GM12801 (cell line): ENCODE measurements around the gene NPPB.

Experiments
- TF ChIP-seq, protein P1 (sequence below): IDR thresholded peaks from one replicate; pipeline ENCODE4 v1.5.1; 2011; ENCODE audit warnings: control low read depth; ENCODE audit not compliant: insufficient read length; ENCODE audit errors: extremely low read depth

Gene NPPB

DNA sequence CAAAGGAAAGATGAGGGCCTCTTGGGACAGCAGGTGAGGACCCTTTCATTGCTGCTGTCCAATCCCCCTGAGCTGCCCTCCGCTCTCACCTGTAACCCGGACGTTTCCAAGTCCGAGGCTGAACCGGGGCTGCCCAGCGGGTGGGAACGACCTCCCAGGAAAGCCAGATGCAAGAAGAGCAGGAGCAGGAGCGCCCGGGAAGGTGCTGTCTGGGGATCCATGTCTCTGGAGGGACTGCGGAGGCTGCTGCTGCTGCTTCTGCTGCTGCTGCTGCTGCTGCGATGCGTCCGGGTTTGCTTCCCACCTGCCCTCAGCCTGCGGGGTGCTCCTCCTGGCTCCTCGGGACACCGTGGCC, at the start of gene NPPB:
Gene NPPB (minus strand): TSS at position 333 of the 355 bp plus-strand sequence. CDS start 112 bp downstream, at position 221.
- TF ChIP-seq, protein P1, sequence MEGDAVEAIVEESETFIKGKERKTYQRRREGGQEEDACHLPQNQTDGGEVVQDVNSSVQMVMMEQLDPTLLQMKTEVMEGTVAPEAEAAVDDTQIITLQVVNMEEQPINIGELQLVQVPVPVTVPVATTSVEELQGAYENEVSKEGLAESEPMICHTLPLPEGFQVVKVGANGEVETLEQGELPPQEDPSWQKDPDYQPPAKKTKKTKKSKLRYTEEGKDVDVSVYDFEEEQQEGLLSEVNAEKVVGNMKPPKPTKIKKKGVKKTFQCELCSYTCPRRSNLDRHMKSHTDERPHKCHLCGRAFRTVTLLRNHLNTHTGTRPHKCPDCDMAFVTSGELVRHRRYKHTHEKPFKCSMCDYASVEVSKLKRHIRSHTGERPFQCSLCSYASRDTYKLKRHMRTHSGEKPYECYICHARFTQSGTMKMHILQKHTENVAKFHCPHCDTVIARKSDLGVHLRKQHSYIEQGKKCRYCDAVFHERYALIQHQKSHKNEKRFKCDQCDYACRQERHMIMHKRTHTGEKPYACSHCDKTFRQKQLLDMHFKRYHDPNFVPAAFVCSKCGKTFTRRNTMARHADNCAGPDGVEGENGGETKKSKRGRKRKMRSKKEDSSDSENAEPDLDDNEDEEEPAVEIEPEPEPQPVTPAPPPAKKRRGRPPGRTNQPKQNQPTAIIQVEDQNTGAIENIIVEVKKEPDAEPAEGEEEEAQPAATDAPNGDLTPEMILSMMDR = no peak

DNA sequence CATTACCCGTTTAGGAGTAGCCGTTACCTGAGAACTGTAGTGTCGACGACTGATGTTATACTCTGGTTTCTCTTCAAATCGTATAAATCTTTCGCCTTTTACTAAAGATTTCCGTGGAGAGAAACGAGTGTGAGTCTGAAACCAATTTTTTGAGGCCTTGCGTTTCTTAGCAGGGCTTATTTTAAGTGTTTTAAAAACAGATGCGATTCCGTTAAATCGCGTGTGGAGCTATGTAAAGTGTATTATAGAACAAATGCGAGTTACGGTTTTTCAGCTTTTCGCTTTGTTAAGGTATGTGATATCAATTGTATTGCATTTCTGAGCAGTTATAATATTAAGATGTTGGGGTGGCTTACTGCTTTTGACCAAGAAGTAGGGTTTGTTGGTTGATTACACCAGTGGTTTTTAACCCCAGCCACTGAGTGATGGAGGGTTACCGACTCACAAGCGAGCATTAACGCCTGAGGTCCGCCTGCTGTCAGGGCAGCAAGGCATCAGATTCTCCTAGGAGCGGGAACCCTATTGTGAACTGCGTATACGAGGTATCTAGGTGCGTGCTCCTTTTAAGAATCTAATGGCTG, 49.4 kb upstream of the NPPB start:
- TF ChIP-seq, protein P1 = no peak

DNA sequence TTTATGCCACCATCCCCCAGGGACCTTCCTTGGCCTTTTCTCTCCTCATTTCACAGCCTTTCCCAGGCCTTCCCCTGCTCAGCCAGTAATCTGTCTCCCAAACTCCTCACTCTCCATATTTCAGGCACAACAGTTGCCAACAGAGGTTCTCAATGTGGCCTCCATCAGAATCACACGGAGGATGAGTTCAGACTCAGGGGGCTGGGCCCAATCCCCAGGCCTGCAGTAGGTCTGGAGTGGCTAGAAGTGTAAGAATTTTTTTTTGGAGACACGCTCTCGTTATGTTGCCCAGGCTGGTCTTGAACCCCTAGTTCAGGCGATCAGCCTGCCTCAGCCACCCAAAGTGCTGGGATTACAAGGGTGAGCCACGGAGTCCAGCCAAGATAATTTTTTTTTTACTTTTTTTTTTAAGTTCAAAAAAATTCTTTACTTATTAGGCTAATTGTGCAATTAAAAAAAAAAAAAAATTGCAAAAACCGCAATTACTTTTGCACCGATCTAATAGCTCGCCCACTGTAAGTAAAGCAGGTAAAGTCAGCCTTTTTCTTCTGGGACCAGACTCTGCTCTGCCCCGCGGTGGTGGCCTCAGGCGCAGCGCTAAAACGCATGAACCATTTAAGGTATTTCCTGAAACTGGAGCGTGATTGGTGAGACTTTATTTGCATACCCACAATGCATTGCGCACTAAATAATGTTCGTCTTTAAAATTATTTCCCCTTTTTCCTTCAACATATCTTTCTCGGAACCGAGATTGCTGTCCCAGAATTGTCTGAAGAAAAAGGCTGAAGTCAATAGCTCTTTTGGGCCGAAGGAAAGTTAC, 48.7 kb upstream of the NPPB start:
- TF ChIP-seq, protein P1 = peak; percentile 69

DNA sequence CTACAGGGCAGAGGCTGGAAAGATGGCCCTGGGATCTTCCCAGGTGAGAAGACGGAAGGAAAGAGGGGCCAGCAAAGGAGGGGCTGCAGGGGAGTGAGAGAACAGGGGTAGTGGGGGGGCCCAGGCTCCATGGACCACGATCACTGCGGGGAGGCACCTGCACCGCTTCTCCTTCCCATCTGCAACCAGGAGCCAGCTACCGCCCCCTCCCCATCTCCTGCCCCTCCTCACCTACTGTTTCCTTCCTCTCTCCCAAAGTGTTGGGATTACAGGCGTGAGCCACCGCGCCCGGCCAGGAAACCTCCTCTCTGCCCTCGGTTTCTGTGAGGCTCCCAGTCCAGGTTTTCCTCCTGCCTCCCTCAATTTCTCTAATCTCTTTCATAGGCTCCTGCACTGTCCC, 48.1 kb upstream of the NPPB start:
- TF ChIP-seq, protein P1 = no peak

DNA sequence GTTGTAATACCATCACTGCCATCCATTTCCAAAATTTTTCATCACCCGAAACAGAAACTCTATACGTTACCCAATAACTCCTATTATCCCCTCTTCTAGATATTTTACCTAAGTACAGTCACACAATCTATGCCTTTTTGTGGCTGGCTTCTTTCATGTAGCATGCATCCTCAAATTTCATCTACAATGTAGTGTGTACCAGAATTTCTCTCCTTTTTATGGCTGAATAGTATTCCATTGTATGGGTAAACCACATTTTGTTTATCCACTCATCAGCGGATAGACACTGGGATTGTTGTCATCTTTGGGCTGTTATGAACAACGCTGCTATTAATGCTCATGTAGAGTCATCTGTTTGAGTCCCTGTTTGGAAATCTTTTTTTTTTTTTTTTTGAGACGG, 46.2 kb upstream of the NPPB start:
- TF ChIP-seq, protein P1 = no peak

DNA sequence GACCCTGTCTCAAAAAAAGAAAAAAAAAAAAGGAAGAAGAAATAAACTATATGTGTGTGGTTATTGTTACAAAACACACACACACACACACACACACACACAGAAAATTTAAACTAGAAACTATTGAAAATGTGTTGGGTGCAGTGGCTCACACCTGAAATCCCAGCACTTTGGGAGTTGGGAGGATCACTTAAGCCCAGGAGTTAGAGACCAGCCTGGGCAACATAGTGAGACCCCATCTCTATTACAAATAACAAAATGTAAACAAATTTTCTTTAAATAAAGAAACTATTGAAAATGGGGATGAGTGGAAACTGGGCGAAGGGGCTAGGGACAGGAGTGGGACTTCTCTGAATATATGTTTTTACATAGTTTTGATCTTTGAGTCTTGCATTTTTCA, 44.5 kb upstream of the NPPB start:
- TF ChIP-seq, protein P1 = no peak

DNA sequence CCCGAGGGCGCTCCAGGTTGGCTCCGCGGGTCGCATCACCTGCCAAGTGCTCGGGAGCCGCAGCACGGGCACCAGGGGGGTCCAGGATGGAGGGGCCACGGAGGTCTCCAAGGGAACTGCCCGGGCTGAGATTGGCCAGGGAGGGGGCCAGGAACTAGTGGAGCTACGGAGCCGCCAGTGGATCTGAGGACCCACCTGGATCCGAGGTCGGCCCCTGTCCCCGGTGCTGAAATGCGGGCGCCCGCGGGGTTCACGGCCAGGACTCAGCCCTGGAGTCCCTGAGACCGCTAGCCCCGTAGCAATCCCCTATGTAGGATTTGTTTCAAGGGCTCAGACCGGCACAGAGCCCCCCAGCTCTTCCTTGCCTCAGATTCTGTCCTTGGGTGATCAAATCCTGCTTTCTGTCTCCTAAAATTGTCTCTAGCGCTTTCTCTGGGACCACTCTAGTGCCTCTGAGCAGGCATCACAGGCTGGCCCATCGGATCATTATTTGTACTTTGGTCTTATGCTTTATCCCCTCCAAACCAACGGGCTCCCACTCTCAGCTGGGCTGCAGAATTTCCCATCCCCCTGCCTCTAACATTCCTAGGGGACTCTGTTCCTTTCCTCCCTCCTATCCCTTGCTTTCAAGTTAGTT, 40.2 kb upstream of the NPPB start:
- TF ChIP-seq, protein P1 = no peak
